HG02798 (cell line): ENCODE results near the gene NDRG3.

Experiments
- ATAC-seq: cut with Tn5 transposase; IDR thresholded peaks from one replicate; pipeline ENCODE4 v1.9.1; 2021; ENCODE audit warnings: mild to moderate bottlenecking; ENCODE audit not compliant: unreplicated experiment, poor library complexity

Gene NDRG3

GRCh38 chr20:36745927-36746659 lies at the start of gene NDRG3:
TSS of gene NDRG3 (minus strand) at chr20:36746090. CDS start at chr20:36721735, 24,355 bp downstream.
- ATAC-seq: peak; percentile 96

GRCh38 chr20:36794116-36794474 lies 48.2 kb upstream of the NDRG3 start:
- no peak for ATAC-seq

- no peak for ATAC-seq
Measured at GRCh38 chr20:36793294-36794115, 47.6 kb upstream of the NDRG3 start.

GRCh38 chr20:36792422-36792821 lies 46.5 kb upstream of the NDRG3 start:
- ATAC-seq: no peak

- ATAC-seq: no peak
Measured at GRCh38 chr20:36791862-36792261, 46.0 kb upstream of the NDRG3 start.

GRCh38 chr20:36786663-36787062 lies 40.8 kb upstream of the NDRG3 start:
- no peak for ATAC-seq

- no peak for ATAC-seq
Measured at GRCh38 chr20:36786246-36786645, 40.4 kb upstream of the NDRG3 start.

- ATAC-seq: no peak
Measured at GRCh38 chr20:36785308-36785707, 39.4 kb upstream of the NDRG3 start.

- no peak for ATAC-seq
Measured at GRCh38 chr20:36784900-36785299, 39.0 kb upstream of the NDRG3 start.

GRCh38 chr20:36784116-36784515 lies 38.2 kb upstream of the NDRG3 start:
- ATAC-seq: no peak

GRCh38 chr20:36779656-36780025 lies 33.8 kb upstream of the NDRG3 start:
- no peak for ATAC-seq

- no peak for ATAC-seq
Measured at GRCh38 chr20:36778831-36779655, 33.2 kb upstream of the NDRG3 start.

- ATAC-seq: no peak
Measured at GRCh38 chr20:36777576-36777975, 31.7 kb upstream of the NDRG3 start.

GRCh38 chr20:36777167-36777566 lies 31.3 kb upstream of the NDRG3 start:
- no peak for ATAC-seq

GRCh38 chr20:36775826-36776225 lies 29.9 kb upstream of the NDRG3 start:
- ATAC-seq: no peak

- no peak for ATAC-seq
Measured at GRCh38 chr20:36775196-36775595, 29.3 kb upstream of the NDRG3 start.

- peak; percentile 88 for ATAC-seq
Measured at GRCh38 chr20:36773597-36774390, 27.9 kb upstream of the NDRG3 start, which contains the start of gene DSN1. TSS of gene DSN1 (minus strand) at chr20:36773763. CDS start at chr20:36771458, 2,305 bp downstream.

- ATAC-seq: no peak
Measured at GRCh38 chr20:36773107-36773596, 27.3 kb upstream of the NDRG3 start.

GRCh38 chr20:36770680-36771079 lies 24.8 kb upstream of the NDRG3 start:
- no peak for ATAC-seq
